NT2/D1 (cell line): ENCODE measurements around the gene NKG7.

Experiments used
- DNase-seq: peaks from one replicate; pipeline ENCODE4 v3.0.0-alpha.2; 2011; ENCODE audit warnings: low read depth, low spot score
- H3K27me3 ChIP-seq: 2 replicates; pipeline ENCODE4 v1.6.0; 2011; ENCODE audit warnings: mild to moderate bottlenecking; ENCODE audit not compliant: insufficient read length, insufficient read depth
- H3K36me3 ChIP-seq: 2 replicates; pipeline ENCODE4 v1.6.1; 2011; ENCODE audit warnings: mild to moderate bottlenecking, low read length, mixed read lengths; ENCODE audit not compliant: insufficient read depth, insufficient read length
- H3K4me1 ChIP-seq: 2 replicates; pipeline ENCODE4 v1.5.1; 2011; ENCODE audit not compliant: insufficient read depth, insufficient read length
- H3K4me3 ChIP-seq: 2 replicates; pipeline ENCODE4 v1.5.1; 2011; ENCODE audit warnings: low read depth; ENCODE audit not compliant: insufficient read length
- H3K9ac ChIP-seq: 2 replicates; pipeline ENCODE4 v1.6.0; 2011; ENCODE audit warnings: low read depth; ENCODE audit not compliant: insufficient read length
- H3K9me3 ChIP-seq: 2 replicates; pipeline ENCODE4 v1.5.1; 2011; ENCODE audit warnings: mild to moderate bottlenecking, low read length; ENCODE audit not compliant: insufficient read depth
- SUZ12 ChIP-seq: IDR thresholded peaks from 2 replicates; pipeline ENCODE4 v1.6.1; 2011; ENCODE audit not compliant: insufficient read length, insufficient read depth; ENCODE audit errors: extremely low read depth
- YY1 ChIP-seq: IDR thresholded peaks from 2 replicates; pipeline ENCODE4 v1.6.1; 2011; ENCODE audit not compliant: insufficient read length, insufficient read depth
- ZNF274 ChIP-seq: IDR thresholded peaks from 2 replicates; pipeline ENCODE4 v1.6.1; 2011; ENCODE audit warnings: mild to moderate bottlenecking, low read depth, low read length

NKG7 gene

DNA sequence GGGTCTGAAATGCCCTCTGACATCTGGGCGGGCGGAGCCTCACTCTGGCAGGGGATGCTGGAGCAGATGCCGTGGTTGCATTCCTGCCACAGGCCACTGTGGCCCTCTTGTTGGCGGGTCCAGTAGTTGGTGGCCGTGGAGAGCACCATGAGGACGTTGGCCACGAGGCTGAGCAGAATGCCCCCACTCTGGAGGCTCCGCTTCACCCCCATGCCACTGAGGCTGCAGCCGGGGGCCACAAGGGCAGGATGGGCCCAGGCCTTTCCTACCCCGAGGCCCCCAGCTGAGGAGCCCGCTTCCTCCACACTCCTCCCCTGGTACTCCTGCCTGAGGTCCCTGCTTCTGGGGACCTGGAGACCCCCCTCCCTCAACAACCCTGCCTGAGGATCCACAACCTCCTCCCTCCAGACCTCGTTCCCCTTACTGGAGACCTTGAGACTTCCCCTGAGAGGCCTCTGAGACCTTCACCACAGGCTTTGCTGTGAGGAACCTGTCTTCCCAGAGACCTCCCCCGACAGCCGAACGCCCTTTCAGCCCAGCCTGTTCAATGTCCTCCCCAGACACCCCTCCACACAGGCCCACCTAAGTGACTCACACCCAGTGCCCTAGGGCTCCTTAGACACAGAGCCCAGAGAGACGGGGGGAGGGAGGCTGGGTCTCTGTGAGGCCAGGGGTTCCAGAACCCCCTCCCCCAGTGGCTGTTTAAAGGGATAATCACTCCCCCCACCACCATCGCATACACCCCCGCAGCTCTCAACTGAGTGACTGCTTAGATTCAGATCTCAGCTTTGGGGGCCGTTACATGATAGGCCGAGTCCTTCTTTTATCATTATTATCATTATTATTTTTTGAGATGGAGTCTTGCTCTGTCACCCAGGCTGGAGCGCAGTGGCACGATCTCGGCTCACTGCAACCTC lies 3.8 kb downstream of the NKG7 start, which contains the start of gene CLDND2:
Gene CLDND2 (minus strand): TSS at position 638 of the 917 bp plus-strand sequence. CDS start 426 bp downstream, at position 212.
- Histone ChIP-seq H3K9me3 (no peaks in the 10 kb centered on the region), H3K4me1 (peaks cover 4% of the 10 kb centered on the region), H3K27me3 (no peaks in the 10 kb centered on the region), H3K4me3 (peak within 1 kb of the TSS; percentile 65), H3K9ac (peak within 1 kb of the TSS; percentile 90), H3K36me3 (no peaks in the 10 kb centered on the region)
- no peak for DNase-seq
- TF ChIP-seq YY1 = no peak
- TF ChIP-seq ZNF274 = no peak

DNA sequence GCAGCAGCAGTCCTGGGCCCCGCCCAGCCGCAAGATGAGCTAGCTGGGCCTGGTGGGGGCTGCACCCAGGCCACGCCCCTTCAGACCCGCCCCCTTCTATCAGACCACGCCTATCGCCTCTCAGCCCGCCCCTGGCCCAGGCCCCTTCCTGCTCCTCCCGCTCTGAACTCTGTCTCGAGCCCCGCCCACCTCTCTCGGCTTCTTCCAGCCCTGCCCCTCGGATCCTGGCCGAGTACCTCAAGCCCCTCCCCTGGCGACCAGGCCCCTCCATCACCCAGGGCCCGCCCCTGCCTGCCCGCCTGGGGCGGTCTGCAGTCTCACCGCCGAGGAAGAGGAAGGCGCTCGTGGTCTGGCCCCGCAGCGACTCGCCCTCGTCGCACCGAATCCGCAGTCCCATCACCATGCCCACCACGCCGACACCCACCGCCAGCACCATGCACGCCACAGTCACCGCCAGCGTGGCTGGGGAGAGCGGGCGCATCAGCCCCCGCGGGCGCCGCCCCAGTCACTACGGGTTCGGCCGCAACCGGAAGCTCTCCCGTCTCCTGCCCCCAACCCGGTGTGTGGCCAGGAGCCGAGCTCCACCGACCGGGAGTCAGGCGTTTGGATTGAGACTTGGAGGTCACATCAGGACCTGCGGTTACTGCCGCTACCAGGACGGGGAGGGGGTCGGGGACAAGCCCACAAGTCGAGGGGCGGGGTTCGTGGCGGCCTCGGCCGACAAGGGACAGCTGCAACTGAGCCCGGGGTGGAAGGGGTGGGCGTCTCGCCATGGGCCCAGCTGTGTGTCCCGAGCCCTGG lies 4.7 kb downstream of the NKG7 start:
- peaks cover 4% of the 10 kb centered on the region for H3K4me1 ChIP-seq
- peak overlapping the region; percentile 83 for H3K4me3 ChIP-seq
- TF ChIP-seq SUZ12 = no peak
- no peak for TF ChIP-seq YY1
- TF ChIP-seq ZNF274 = no peak
- H3K36me3 ChIP-seq = no peaks in the 10 kb centered on the region
- H3K27me3 ChIP-seq = no peaks in the 10 kb centered on the region
- peak; percentile 95 for DNase-seq
- H3K9me3 ChIP-seq = no peaks in the 10 kb centered on the region
- peak overlapping the region; percentile 90 for H3K9ac ChIP-seq

DNA sequence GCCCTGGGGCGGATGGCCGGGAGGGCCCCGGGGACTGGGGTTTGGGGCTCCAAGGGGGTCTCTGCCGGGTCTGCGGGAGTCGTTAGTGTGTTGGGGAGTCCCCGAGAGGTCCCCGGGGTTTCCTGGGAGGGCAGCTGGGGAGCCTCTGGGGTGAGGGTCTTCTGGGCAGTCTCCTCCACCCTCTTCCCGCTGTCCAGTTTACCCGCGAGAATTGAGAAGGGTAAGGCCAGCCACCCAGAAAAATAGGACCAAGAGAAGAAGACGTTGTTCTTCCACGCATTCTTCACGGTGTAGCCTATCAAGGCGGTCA lies 5.2 kb downstream of the NKG7 start:
- peaks cover 4% of the 10 kb centered on the region for H3K4me1 ChIP-seq
- peak overlapping the region; percentile 83 for H3K4me3 ChIP-seq
- H3K9ac ChIP-seq = peak overlapping the region; percentile 96
- no peak for DNase-seq
- H3K27me3 ChIP-seq = no peaks in the 10 kb centered on the region
- H3K36me3 ChIP-seq = no peaks in the 10 kb centered on the region
- TF ChIP-seq ZNF274 (no peak), YY1 (no peak), SUZ12 (no peak)
- no peaks in the 10 kb centered on the region for H3K9me3 ChIP-seq

DNA sequence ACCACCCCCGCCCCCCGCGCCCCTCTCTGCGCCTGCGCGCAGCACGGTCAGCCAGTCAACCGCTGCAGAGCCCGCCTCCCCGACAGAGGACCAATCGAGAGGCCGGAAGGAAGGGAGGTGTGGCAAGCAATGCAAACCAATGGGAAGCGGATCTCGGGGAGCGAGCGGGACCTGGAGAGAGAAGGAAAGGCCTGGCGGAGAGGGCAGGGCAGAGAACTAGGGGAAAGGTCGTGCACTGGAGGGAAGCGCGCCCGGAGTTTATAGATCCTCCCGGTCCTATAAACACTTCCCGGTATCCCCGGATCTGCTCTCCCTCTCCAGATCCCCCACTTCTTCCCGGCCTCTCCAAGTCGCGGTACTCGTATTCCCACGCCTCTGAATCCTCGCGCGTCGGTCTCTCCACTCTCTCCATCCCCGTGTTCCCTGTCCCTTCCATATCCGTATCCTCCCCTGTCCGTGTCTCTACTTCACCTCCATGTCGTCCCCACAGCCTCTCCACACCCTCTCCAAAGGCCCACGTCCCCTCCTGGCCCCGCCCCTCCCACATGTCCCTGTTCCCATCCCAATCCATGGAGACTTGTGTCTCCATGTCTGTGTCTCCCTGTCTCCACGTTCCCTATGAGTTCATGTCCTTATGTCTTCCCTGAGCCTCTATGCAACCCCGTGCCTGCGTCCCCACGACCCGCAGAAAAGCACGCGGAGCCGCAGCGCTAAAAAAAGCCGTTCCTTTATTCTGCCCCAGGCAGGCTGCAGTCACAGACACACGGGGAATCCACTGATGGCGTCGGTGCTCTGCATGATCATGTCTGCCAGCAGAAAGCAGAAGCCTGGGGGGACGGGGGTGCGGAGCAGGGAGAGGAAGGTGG lies 5.8 kb downstream of the NKG7 start:
- peaks cover 4% of the 10 kb centered on the region for H3K4me1 ChIP-seq
- peak; percentile 91 for DNase-seq
- H3K36me3 ChIP-seq = no peaks in the 10 kb centered on the region
- H3K27me3 ChIP-seq = no peaks in the 10 kb centered on the region
- TF ChIP-seq ZNF274 (no peak), YY1 (no peak), SUZ12 (no peak)
- no peaks in the 10 kb centered on the region for H3K9me3 ChIP-seq
- H3K4me3 ChIP-seq = peak overlapping the region; percentile 83
- peak overlapping the region; percentile 96 for H3K9ac ChIP-seq

DNA sequence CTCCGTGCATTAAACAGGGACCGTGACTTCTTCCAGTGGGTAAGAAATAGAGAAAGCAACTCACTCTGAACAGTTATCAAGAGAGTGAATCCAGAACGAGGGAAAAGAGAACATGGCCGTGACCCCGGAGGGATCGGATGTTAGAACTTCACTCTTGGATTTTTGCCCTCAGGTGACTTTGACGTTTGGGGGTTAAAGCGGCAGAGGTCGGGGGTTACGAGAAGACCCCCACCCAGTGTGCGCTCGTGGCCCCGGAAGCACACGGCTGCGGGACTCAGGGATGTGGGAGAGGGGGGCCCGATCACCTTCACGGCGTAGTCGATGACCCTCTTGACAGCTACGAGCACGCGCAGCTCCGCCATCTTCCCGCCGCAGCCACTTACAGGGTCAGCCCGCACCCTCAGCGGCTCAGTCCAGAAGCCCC lies 6.5 kb downstream of the NKG7 start, which contains the start of gene ETFB:
Gene ETFB (minus strand): TSS at position 424 of the 424 bp plus-strand sequence. CDS start 62 bp downstream, at position 362.
- no peaks in the 10 kb centered on the region for H3K27me3 ChIP-seq
- peak within 1 kb of the TSS; percentile 96 for H3K9ac ChIP-seq
- no peak for DNase-seq
- TF ChIP-seq ZNF274 (no peak), YY1 (peak; percentile 14), SUZ12 (no peak)
- H3K9me3 ChIP-seq = no peaks in the 10 kb centered on the region
- H3K36me3 ChIP-seq = no peaks in the 10 kb centered on the region
- peaks cover 4% of the 10 kb centered on the region for H3K4me1 ChIP-seq
- peak within 1 kb of the TSS; percentile 83 for H3K4me3 ChIP-seq

DNA sequence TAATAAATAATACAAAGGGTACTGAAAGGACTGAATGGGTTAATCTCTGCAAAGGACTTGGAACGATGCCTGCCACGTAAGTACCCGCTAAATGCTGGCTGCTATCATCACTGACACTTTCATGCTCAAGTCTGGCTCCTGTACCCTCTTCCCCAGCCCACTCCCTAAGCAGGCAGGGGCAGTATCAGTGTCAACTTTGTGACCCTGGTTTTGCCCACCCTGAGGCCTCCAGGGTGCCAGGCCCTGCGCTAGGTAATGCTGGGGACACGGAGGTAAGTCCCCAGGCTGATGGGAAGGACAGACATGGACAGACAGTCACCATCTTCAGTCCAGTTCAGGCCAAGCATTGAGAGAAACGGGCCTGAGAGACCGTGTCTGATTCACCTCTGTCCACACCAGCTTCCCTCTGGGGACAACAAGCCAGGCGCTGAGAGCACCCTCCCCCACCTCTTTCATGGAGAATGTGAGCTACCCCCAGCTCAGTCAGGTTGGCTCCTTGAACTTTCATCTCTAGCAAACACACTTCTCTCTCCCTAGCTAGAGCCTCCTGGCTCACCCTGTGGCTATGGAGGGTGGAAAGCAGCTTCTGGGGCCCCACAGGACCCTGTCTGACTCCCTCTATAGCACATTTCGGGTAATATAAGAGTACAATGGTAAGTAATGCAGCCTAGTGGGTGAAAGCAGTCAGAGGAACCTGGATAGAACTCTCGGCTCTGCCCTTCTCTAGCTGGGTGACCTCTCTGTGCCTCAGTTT lies 7.1 kb downstream of the NKG7 start:
- no peaks in the 10 kb centered on the region for H3K36me3 ChIP-seq
- H3K4me1 ChIP-seq = peaks cover 4% of the 10 kb centered on the region
- peak overlapping the region; percentile 92 for H3K9ac ChIP-seq
- TF ChIP-seq SUZ12 (no peak), ZNF274 (no peak), YY1 (no peak)
- H3K4me3 ChIP-seq = peak overlapping the region; percentile 73
- DNase-seq = no peak
- H3K9me3 ChIP-seq = no peaks in the 10 kb centered on the region
- H3K27me3 ChIP-seq = no peaks in the 10 kb centered on the region
